Stimulated activated naive CD8-positive, alpha-beta T cell treated with anti-CD3 and anti-CD28 coated beads, Interleukin-15, amount 100 ng/mL, for 72 hours (primary cell): ENCODE measurements around the gene ENPP1.
"Not testable (repeated sequence)": the region's sequence is repeated elsewhere in the genome, so short reads cannot be mapped to it uniquely, and the experiment has no call there.

ENCODE experiments used
- ATAC-seq: fragments of 150-1000 bp; cut with Tn5 transposase; 2 replicates; pipeline ENCODE4 v1.10.0; 2021; ENCODE audit warnings: mild to moderate bottlenecking, moderate library complexity
- DNase-seq, 2 donors: peaks; one replicate each; pipeline ENCODE4 v3.0.0; 2021 to 2022
- H3K27ac Mint-ChIP-seq, 2 donors: one replicate each; pipeline ENCODE4 v1.8.0; 2022; ENCODE audit warnings: mild to moderate bottlenecking in 2 of 2, mixed read lengths in 2 of 2, moderate library complexity in 2 of 2
- H3K27me3 Mint-ChIP-seq: one replicate; pipeline ENCODE4 v1.8.0; 2022; ENCODE audit warnings: mixed read lengths
- H3K4me1 Mint-ChIP-seq: one replicate; pipeline ENCODE4 v1.8.0; 2022; ENCODE audit warnings: mild to moderate bottlenecking, mixed read lengths
- H3K4me3 Mint-ChIP-seq, 2 donors: one replicate each; pipeline ENCODE4 v1.8.0; 2022; ENCODE audit warnings: mild to moderate bottlenecking in 2 of 2, mixed read lengths in 2 of 2, moderate library complexity in 1 of 2
- H3K9me3 Mint-ChIP-seq, 2 donors: one replicate each; pipeline ENCODE4 v1.8.0; 2022; ENCODE audit warnings: mixed read lengths in 2 of 2

ENPP1 gene

GRCh38 chr6:131839388-131839787 is 31.6 kb downstream of the ENPP1 start:
- no peak overlapping the region for H3K27ac Mint-ChIP-seq
- DNase-seq (no peak), ATAC-seq (no peak)
- no peaks in the 10 kb centered on the region for H3K9me3 Mint-ChIP-seq
- H3K27me3 Mint-ChIP-seq: peaks cover 33% of the 10 kb centered on the region
- H3K4me3 Mint-ChIP-seq: no peak overlapping the region
- H3K4me1 Mint-ChIP-seq: no peaks in the 10 kb centered on the region

- Mint-ChIP-seq H3K9me3 (no peaks in the 10 kb centered on the region), H3K4me1 (no peaks in the 10 kb centered on the region), H3K27ac (no peak overlapping the region), H3K4me3 (no peak overlapping the region), H3K27me3 (peaks cover 33% of the 10 kb centered on the region)
- ATAC-seq (no peak), DNase-seq (no peak)
Measured at GRCh38 chr6:131840441-131840840, 32.6 kb downstream of the ENPP1 start.

- ATAC-seq: no peak
- Mint-ChIP-seq H3K27me3 (peaks cover 39% of the 10 kb centered on the region), H3K4me1 (no peaks in the 10 kb centered on the region), H3K4me3 (no peak overlapping the region), H3K27ac (no peak overlapping the region), H3K9me3 (no peaks in the 10 kb centered on the region)
- no peak for DNase-seq
Measured at GRCh38 chr6:131840936-131841583, 33.2 kb downstream of the ENPP1 start.

- no peak overlapping the region for H3K27ac Mint-ChIP-seq
- no peak overlapping the region for H3K4me3 Mint-ChIP-seq
- peaks cover 31% of the 10 kb centered on the region for H3K27me3 Mint-ChIP-seq
- no peaks in the 10 kb centered on the region for H3K9me3 Mint-ChIP-seq
- no peaks in the 10 kb centered on the region for H3K4me1 Mint-ChIP-seq
- no peak for ATAC-seq
- no peak for DNase-seq
Measured at GRCh38 chr6:131843768-131844167, 35.9 kb downstream of the ENPP1 start.

GRCh38 chr6:131844243-131844841 is 36.5 kb downstream of the ENPP1 start:
- ATAC-seq: no peak
- Mint-ChIP-seq H3K27ac (no peak overlapping the region), H3K27me3 (peaks cover 31% of the 10 kb centered on the region), H3K9me3 (no peaks in the 10 kb centered on the region), H3K4me3 (no peak overlapping the region), H3K4me1 (no peaks in the 10 kb centered on the region)
- DNase-seq: no peak

GRCh38 chr6:131846023-131846663 is 38.3 kb downstream of the ENPP1 start:
- no peaks in the 10 kb centered on the region for H3K9me3 Mint-ChIP-seq
- no peaks in the 10 kb centered on the region for H3K4me1 Mint-ChIP-seq
- peaks cover 31% of the 10 kb centered on the region for H3K27me3 Mint-ChIP-seq
- ATAC-seq (no peak), DNase-seq (no peak)
- H3K4me3 Mint-ChIP-seq: no peak overlapping the region
- H3K27ac Mint-ChIP-seq: no peak overlapping the region

GRCh38 chr6:131846905-131847304 is 39.1 kb downstream of the ENPP1 start:
- Mint-ChIP-seq H3K4me1 (no peaks in the 10 kb centered on the region), H3K4me3 (no peak overlapping the region)
- ATAC-seq: no peak

GRCh38 chr6:131849799-131850198 is 42.0 kb downstream of the ENPP1 start:
- Mint-ChIP-seq H3K4me3 (no peak overlapping the region), H3K9me3 (no peaks in the 10 kb centered on the region), H3K27ac (no peak overlapping the region), H3K4me1 (no peaks in the 10 kb centered on the region), H3K27me3 (peaks cover 14% of the 10 kb centered on the region)
- no peak for ATAC-seq
- no peak for DNase-seq

More at GRCh38 chr6:131846905-131847304, 39.1 kb downstream of the ENPP1 start:
- Mint-ChIP-seq H3K27me3 (peaks cover 28% of the 10 kb centered on the region), H3K9me3 (no peaks in the 10 kb centered on the region), H3K27ac (no peak overlapping the region)
- DNase-seq: no peak

GRCh38 chr6:131851049-131851769 is 43.4 kb downstream of the ENPP1 start:
- ATAC-seq: no peak
- no peak overlapping the region for H3K4me3 Mint-ChIP-seq
- no peaks in the 10 kb centered on the region for H3K9me3 Mint-ChIP-seq
- H3K27ac Mint-ChIP-seq: no peak overlapping the region
- no peaks in the 10 kb centered on the region for H3K4me1 Mint-ChIP-seq
- peaks cover 7% of the 10 kb centered on the region for H3K27me3 Mint-ChIP-seq
- DNase-seq: no peak

GRCh38 chr6:131852200-131852599 is 44.4 kb downstream of the ENPP1 start:
- no peak for ATAC-seq
- H3K4me1 Mint-ChIP-seq: no peaks in the 10 kb centered on the region
- no peak for DNase-seq
- H3K27ac Mint-ChIP-seq: no peak overlapping the region
- no peaks in the 10 kb centered on the region for H3K27me3 Mint-ChIP-seq
- H3K4me3 Mint-ChIP-seq: no peak overlapping the region
- no peaks in the 10 kb centered on the region for H3K9me3 Mint-ChIP-seq

GRCh38 chr6:131854803-131855202 is 47.0 kb downstream of the ENPP1 start:
- Mint-ChIP-seq H3K27me3 (no peaks in the 10 kb centered on the region), H3K9me3 (no peaks in the 10 kb centered on the region), H3K4me3 (no peak overlapping the region), H3K27ac (peak overlapping the region in 1 of 2 donors; percentile 12), H3K4me1 (no peaks in the 10 kb centered on the region)
- ATAC-seq (no peak), DNase-seq (no peak)

GRCh38 chr6:131858765-131859415 is 51.1 kb downstream of the ENPP1 start:
- no peak overlapping the region for H3K27ac Mint-ChIP-seq
- no peak for DNase-seq
- no peaks in the 10 kb centered on the region for H3K9me3 Mint-ChIP-seq
- H3K27me3 Mint-ChIP-seq: peaks cover 13% of the 10 kb centered on the region
- no peak overlapping the region for H3K4me3 Mint-ChIP-seq
- H3K4me1 Mint-ChIP-seq: no peaks in the 10 kb centered on the region
- no peak for ATAC-seq

GRCh38 chr6:131859658-131860057 is 51.8 kb downstream of the ENPP1 start:
- not testable (repeated sequence) for H3K4me1 Mint-ChIP-seq, DNase-seq, H3K4me3 Mint-ChIP-seq, H3K27ac Mint-ChIP-seq, ATAC-seq, H3K9me3 Mint-ChIP-seq
- peaks cover 13% of the 10 kb centered on the region for H3K27me3 Mint-ChIP-seq

GRCh38 chr6:131861381-131861780 is 53.6 kb downstream of the ENPP1 start:
- Mint-ChIP-seq H3K27me3 (peaks cover 16% of the 10 kb centered on the region), H3K4me1 (no peaks in the 10 kb centered on the region), H3K9me3 (no peaks in the 10 kb centered on the region), H3K27ac (no peak overlapping the region), H3K4me3 (no peak overlapping the region)
- DNase-seq: no peak
- no peak for ATAC-seq

GRCh38 chr6:131862476-131862875 is 54.7 kb downstream of the ENPP1 start:
- DNase-seq (no peak), ATAC-seq (no peak)
- Mint-ChIP-seq H3K9me3 (no peaks in the 10 kb centered on the region), H3K4me3 (no peak overlapping the region), H3K27ac (no peak overlapping the region), H3K4me1 (no peaks in the 10 kb centered on the region), H3K27me3 (peaks cover 24% of the 10 kb centered on the region)
